NCI-H1092 (cell line): ENCODE results near the gene ACKR2.
A peak's percentile ranks its signal among the peaks of the same experiment; 100 is the strongest.

Source experiments
- DNase-seq: peaks from one replicate; lab custom pipeline; 2025; lab: John Stamatoyannopoulos, UW

The ACKR2 gene

GRCh38 chr3:42829628-42830436, 20.6 kb downstream of the ACKR2 start:
- DNase-seq: no peak

- peak; percentile 42 for DNase-seq
Measured at GRCh38 chr3:42830437-42831320, 21.4 kb downstream of the ACKR2 start.

DNA sequence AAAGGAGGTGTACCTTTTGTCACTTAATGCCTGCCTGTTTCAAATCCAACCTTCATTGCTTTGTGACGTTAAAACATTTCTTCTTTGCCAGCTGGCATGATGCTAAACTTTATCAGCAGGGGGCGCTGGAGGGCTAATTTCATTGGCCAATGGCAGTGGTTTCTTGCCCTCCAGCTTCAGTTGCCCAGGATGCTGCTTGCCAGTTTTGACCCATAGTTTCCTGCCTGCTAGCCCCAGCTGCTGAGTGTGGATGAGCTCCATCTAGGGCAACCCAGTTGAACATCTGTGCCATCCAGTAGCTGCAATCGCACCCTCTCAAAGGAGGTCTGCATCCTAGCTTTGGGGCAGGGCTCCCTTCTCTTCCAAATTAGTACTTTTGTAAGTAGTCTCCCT, 22.1 kb downstream of the ACKR2 start:
- DNase-seq: peak; percentile 48

- DNase-seq: no peak
Measured at GRCh38 chr3:42836150-42837123, 27.2 kb downstream of the ACKR2 start.

GRCh38 chr3:42838571-42838970, 29.3 kb downstream of the ACKR2 start:
- no peak for DNase-seq

DNA sequence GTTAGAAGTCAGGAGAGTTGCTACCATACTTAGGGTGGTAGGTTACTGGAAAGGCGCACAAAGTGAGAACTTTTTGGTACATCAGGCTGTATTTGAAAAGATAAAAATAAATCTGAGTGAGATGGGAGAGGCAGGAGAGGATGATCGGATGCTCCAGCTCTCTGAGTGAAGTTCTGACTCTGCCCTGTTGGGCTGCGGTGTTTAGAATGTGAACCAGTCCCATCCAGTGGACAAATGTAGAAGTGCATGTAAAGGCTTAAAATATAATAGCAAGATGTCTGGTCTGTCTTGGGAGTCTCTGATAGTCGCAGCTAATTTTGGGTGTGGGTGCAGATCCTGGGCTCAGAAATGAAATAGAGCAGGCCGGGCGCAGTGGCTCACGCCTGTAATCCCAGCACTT, 30.4 kb downstream of the ACKR2 start:
- peak; percentile 20 for DNase-seq

GRCh38 chr3:42841332-42841731, 32.1 kb downstream of the ACKR2 start:
- DNase-seq: no peak

DNA sequence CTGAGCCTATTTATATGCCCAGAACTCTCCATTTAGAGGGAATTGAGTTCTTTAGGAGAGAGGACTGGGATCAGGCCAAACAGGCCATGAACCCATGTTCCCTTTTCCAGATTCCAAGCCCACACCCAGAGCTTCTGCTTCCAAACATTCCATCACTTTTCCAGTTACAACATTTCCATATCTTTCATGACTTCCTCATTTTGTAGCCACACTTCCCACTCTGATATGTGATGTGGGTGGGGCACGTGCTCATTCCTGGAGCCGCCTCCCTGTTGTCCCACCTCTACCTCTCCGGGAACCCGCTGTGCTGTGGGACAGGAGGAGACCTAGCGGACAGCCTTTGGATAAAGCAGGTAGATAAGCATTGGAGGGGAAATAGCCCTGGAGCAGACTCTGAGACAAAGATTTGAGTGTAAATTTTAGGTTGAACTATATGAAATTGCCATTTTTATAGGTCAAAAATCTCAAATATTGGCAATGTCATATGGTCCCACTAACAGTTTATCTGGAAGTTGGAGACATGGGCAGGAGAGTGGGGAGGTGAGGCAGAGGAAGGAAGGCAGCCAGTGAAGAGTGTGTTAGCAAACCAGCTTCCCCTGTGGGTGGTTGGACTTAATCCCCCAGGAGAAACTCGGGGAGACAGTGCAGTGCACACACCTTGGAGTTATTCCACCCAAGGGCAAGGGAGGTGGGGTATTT, 34.6 kb downstream of the ACKR2 start:
- DNase-seq: no peak

DNA sequence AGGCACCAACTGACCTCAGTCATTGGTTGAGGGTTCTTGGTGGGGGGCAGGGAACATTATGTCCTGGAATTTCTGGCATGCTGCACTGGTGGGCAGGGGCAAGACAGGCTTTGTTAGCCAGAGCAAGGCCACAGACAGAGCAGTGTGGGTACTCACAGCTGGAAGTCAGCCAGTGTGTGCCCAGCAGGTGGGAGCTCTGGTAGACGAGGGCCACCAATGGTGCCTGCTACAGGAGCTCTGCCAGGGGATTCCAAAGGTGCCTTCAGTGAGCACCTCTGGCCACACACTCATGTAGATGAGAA, 35.1 kb downstream of the ACKR2 start:
- DNase-seq: no peak

GRCh38 chr3:42844815-42845214, 35.6 kb downstream of the ACKR2 start:
- no peak for DNase-seq

DNA sequence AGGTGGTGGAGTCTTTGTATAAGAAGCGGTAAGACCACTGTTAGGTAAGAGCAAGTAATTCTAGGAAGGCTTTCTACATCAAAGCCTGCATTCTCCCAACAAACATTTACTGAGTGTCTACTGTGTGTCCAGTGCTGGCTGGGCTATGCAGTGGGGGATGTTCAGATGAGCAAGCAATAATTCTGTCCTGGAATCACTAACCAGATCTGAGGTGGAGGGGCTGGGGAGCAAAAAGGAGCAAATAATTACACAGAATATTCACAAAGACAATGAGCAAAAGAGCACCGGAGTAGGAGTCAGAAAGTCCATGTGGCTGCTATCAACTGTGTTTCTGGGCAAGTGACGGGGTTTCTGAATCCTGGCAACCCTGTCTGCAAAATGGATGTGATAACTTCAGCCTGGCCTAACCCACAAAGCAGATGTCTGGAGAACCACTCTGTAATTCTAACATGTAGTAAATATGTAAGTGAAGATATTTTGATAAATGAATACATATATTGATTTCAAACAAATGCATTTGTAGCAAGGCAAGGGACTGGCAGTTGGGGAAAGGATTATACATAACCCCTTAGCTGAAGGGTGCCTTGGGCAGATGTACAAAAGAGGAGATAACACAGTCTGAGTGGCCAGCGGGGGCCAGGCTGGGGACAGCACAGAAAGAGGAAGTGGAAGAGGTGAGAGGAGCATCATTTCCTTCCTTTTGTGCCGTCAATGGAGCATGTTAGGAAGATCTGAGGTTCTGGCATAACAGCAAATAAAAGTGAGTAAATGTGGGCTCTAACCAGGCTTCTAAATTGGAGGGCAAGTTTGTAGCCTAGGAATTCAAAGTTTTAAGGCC, 37.7 kb downstream of the ACKR2 start:
- DNase-seq: no peak

DNA sequence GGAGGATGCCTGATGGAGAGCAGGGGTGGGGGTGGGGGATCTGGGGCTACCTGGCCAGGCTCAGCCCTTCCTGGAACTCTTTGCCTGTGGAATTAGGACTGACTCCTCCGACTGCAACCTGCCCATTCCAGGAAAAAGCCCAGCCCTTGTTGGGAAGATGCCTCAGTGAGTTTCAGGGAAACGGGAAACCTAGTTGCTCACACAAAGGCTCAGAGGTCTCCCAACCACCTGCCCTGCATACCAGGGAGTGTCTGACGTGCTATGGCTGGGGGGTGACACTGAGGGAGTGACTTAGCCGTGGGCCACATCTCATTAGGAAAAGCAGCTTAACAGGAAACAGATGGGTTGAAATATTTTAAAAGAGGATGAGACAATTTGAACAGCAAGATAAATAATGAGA, 38.5 kb downstream of the ACKR2 start:
- no peak for DNase-seq

GRCh38 chr3:42849017-42849416, 39.8 kb downstream of the ACKR2 start:
- DNase-seq: no peak

DNA sequence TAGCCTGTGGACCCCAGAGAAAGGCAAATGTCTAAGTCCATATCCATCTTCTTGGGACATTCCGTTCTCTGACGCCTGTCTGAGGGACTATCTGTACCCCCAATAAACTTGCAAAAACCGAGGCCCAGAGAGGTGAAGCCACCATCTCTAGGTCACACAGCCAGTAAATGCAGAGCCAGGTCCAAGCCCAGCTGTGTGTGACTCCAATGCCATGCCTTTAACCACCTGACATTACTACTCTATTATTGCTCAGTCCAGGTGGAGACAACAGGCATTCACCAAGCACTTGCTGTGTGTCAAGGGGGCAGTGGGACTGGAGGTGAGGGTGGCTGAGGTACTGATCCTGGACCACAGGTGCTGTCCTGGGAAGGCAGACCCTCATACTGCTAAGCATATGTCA, 41.0 kb downstream of the ACKR2 start:
- DNase-seq: no peak

DNA sequence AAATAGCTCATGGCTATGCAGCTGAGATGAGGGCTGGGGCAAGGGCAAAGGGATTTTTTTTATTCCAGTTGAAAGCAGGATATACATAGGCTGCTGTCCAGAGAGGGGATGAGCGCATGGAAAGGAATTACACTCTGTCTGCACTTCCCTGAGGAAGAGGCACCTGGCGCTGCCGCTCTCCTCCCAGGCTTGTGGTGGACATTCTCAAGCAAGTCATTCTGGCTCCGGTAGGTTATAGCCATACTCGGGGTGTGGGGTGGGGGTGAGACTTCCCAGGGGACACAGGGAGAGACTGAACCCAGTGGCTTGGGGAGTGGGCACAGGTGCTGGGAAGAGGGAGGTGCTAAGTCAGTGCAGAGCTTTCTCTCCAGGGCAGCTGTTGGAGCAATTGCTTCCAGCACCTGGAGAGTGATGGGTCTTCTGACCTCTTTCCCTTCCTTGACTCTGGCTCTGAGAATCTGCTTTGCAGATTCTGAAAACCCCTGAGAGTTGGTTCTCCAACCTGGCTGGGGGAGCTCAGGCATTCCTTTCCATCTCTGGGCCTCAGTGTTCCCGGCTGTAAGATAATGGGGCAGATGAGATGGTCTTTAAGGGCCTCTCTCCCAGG, 42.1 kb downstream of the ACKR2 start:
- no peak for DNase-seq

DNA sequence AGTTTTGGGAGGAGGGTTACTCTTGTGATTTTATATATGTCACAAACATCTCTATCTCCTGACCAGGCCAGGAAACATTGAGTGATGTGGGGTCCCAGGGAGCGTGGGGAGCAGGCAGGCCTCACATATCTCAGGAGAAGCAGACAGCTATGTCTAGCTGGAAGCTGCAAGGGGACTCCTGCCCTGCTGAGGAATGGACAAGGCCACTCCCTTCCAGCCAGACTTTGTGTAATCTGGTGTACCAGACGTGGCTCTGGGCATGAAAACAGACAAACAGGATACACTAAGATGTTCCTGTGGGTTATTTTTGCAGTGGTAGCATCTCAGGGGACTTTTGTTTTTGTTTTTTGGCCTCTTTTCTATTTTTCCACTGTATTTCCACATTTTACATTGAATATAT, 43.2 kb downstream of the ACKR2 start:
- DNase-seq: no peak

GRCh38 chr3:42853056-42853455, 43.8 kb downstream of the ACKR2 start:
- DNase-seq: no peak

GRCh38 chr3:42853739-42854302, 44.6 kb downstream of the ACKR2 start:
- DNase-seq: peak; percentile 38

- no peak for DNase-seq
Measured at GRCh38 chr3:42855219-42855546, 45.9 kb downstream of the ACKR2 start.
